ENCODE measurements around the gene NRG3.

Gene NRG3

DNA sequence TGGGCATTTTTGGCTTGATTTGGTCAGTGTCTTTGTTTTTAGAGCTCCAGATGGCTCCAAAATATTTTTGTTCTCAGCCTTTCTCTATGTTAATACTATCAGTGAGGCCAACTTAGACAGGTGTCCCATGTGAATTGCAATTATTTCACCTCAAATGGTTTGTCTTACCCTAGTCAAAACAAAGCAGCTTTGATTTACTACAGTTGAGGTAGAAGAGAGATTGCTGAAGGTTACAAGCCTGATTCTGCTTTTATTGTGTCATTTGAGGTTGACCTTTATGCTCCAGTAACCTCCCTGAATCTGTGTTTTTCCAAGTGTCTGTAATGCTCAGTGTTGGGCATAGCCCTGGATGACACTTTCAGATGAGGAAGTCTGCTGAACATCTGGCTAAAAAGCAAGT is 882.9 kb downstream of the NRG3 start:
- H3K4me3 ChIP-seq (ENCODE audit: low read depth, low read length), result no peak overlapping the region
- TF ChIP-seq, protein P1, sequence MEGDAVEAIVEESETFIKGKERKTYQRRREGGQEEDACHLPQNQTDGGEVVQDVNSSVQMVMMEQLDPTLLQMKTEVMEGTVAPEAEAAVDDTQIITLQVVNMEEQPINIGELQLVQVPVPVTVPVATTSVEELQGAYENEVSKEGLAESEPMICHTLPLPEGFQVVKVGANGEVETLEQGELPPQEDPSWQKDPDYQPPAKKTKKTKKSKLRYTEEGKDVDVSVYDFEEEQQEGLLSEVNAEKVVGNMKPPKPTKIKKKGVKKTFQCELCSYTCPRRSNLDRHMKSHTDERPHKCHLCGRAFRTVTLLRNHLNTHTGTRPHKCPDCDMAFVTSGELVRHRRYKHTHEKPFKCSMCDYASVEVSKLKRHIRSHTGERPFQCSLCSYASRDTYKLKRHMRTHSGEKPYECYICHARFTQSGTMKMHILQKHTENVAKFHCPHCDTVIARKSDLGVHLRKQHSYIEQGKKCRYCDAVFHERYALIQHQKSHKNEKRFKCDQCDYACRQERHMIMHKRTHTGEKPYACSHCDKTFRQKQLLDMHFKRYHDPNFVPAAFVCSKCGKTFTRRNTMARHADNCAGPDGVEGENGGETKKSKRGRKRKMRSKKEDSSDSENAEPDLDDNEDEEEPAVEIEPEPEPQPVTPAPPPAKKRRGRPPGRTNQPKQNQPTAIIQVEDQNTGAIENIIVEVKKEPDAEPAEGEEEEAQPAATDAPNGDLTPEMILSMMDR (conservative IDR thresholded peaks at IDR 0.05; ENCODE audit: low read depth, low read length), result no peak
- no peak for DNase-seq (ENCODE audit: low read depth)

DNA sequence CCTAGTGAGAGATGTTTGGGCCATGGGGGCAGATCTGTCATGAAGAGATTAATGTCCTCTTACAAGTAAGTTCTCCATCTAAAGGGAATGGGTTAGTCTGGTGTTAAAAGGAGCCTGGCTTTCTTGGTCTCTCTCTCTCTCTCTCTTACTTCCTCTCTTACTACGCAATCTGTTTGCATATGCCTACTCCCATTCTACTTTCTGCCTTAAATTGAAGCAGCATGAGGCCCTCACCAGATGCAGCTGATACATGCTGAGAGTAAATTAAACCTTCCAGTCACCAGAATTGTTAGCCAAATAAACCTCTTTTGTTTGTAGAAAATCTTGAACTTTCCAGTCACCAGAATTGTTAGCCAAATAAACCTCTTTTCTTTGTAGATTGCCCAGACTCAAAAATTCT is 884.1 kb downstream of the NRG3 start:
- no peak for DNase-seq (ENCODE audit: low read depth)
- TF ChIP-seq, protein P1 (conservative IDR thresholded peaks at IDR 0.05; ENCODE audit: low read depth, low read length), result no peak
- no peak overlapping the region for H3K4me3 ChIP-seq (ENCODE audit: low read depth, low read length)

DNA sequence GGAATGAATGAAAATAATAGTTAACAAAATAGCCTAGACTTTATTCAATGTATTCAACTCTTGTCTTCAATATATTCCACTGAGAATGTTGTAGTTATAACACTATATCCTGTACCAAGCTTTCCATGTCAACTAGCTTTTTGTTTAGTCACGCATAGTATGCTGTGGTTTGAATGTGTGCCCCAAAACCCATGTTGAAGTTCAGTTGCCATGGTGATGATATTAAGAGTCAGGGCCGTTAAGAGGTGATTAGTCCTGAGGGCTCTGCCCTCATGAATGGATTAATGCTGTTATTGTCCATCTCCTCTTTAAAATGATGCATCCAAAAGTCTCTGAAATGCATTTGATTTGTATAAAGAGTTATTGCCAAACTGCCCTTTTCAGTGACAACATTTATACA is 887.6 kb downstream of the NRG3 start:
- no peak overlapping the region for H3K4me3 ChIP-seq (ENCODE audit: low read depth, low read length)
- TF ChIP-seq, protein P1 (conservative IDR thresholded peaks at IDR 0.05; ENCODE audit: low read depth, low read length), result no peak
- DNase-seq (ENCODE audit: low read depth), result no peak

DNA sequence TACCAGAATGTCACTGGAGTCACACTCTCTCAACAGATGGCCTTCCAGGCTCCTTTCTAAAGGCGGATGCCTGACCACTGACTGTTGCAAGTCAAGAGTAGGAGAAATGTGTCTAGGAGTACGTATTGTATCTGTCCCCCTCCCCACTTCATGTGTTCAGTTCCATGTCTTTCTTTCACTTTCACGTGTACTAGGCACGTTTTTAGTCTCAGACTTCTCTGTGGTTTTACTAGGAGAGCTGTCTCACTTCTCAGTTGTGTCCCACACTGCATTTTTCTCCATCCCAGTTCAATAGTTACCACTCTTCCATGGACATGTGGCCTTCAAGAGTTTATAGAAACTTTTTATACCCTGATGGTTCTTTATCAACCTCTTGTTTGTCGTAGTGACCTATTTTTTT is 893.0 kb downstream of the NRG3 start:
- no peak overlapping the region for H3K4me3 ChIP-seq (ENCODE audit: low read depth, low read length)
- DNase-seq (ENCODE audit: low read depth), result no peak
- TF ChIP-seq, protein P1 (conservative IDR thresholded peaks at IDR 0.05; ENCODE audit: low read depth, low read length), result no peak

DNA sequence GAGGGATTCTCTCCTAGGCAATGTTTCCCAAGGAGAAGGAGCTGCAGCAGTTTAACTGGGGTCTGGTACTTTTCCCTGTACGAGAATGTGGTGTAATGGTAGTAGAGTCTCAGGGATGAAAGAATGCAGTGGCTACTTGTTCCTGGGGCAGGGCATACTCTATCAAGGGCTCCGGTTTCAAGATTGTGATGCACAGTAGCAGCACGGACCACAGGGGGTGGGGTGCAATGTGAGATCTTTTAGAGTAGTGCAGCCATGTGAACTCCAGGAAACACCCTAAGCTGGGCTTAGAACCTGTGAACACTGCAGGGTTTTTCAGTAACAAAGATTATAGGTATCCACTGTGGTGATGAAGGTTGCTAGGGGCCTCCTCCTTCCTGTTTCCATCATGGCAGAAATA is 903.9 kb downstream of the NRG3 start:
- TF ChIP-seq, protein P1 (conservative IDR thresholded peaks at IDR 0.05; ENCODE audit: low read depth, low read length), result no peak
- no peak overlapping the region for H3K4me3 ChIP-seq (ENCODE audit: low read depth, low read length)
- no peak for DNase-seq (ENCODE audit: low read depth)

DNA sequence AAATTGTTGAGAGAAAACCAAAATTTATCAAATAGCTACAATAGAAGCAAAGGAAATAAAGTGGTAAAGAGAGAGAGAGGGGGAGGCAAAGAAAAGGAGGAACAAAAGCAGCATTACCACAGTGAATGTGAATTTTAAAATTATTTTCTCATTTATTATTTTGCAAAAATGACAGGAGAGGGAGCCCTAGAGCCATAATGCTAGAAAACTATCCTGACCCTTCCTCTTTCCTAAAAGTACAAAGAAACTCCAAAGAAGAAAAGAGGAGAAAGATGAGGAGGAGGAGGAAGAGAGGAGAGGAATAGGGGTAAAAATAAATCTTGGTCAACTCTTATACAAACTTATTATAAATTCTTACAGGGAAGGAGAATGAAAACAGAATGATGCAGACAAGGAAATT is 921.5 kb downstream of the NRG3 start:
- TF ChIP-seq, protein P1 (conservative IDR thresholded peaks at IDR 0.05; ENCODE audit: low read depth, low read length), result peak; percentile 28
- DNase-seq (ENCODE audit: low read depth), result peak; percentile 9
- no peak overlapping the region for H3K4me3 ChIP-seq (ENCODE audit: low read depth, low read length)

DNA sequence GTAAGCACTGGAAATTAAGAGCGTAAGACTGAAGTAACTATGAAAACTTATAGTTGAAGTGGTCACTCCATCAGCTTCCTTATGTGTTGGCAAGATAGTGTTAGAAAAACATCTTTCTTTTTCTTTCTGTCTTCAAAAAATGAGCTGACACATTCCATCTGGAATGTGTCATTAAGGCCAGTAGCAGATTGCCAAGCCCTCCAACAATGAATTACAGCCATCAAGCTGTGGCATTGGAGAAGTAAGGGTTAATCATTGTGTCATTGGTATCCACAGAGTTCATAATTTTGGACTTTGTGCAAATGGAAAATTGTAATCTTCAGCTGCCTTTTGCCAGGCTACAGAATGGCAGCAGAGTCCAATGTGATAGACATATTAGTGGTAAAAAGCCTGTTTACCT is 926.3 kb downstream of the NRG3 start:
- TF ChIP-seq, protein P1 (conservative IDR thresholded peaks at IDR 0.05; ENCODE audit: low read depth, low read length), result no peak

More for the DNA sequence above, 926.3 kb downstream of the NRG3 start:
- DNase-seq (ENCODE audit: low read depth), result no peak
- H3K4me3 ChIP-seq (ENCODE audit: low read depth, low read length), result no peak overlapping the region

All from choroid plexus epithelial cell (primary cell).